Stomach (tissue), 9 donors: ENCODE data around the gene TBC1D16. TPM values are rescaled to one million over a fixed set of nuclear protein-coding genes. Genes with fewer than 3 reads are reported as not detected.

Experiments used
- DNase-seq, 2 donors: peaks; one replicate each; pipeline versions ENCODE4 v3.0.0 to v3.0.0-alpha.2; 2013 to 2019
- H3K27ac ChIP-seq, 5 donors: fragments of 200-600 bp in 4 of 5; sonication (generic) in 4 of 5; one replicate each; pipeline ENCODE4 v1.5.1; 2013 to 2019; ENCODE audit warnings: mild to moderate bottlenecking in 1 of 5, moderate library complexity in 1 of 5
- H3K27me3 ChIP-seq, 3 donors: fragments of 200-600 bp; sonication (generic); one replicate each; pipeline ENCODE4 v1.5.1; 2017 to 2019; ENCODE audit warnings: mixed run types in 1 of 3
- H3K36me3 ChIP-seq, 4 donors: fragments of 200-600 bp; sonication (generic); 1 replicate in 3 of 4; 2 replicates in 1 of 4; pipeline ENCODE4 v1.5.1; 2016 to 2019
- H3K4me1 ChIP-seq, 4 donors: fragments of 200-600 bp; sonication (generic); one replicate each; pipeline ENCODE4 v1.5.1; 2016 to 2019
- H3K4me3 ChIP-seq, 4 donors: fragments of 200-600 bp; sonication (generic) in 3 of 4; one replicate each; pipeline ENCODE4 v1.5.1; 2016 to 2019; ENCODE audit warnings: mild to moderate bottlenecking in 1 of 4
- H3K9me3 ChIP-seq, 4 donors: fragments of 200-600 bp; sonication (generic); one replicate each; pipeline ENCODE4 v1.5.1; 2016 to 2019
- EP300 ChIP-seq: sonication (generic); formaldehyde crosslinking; IDR thresholded peaks from one replicate; pipeline ENCODE4 v1.6.1; 2017; ENCODE audit warnings: antibody characterized with exemption
- POLR2A ChIP-seq, 4 donors: fragments of 450-650 bp; IDR thresholded peaks; one replicate each; pipeline ENCODE4 v1.6.1; 2016; ENCODE audit warnings: antibody characterized with exemption in 4 of 4, control low read depth in 2 of 4, mild to moderate bottlenecking in 1 of 4, moderate library complexity in 1 of 4
- POLR2AphosphoS5 ChIP-seq, 3 donors: sonication (generic); formaldehyde crosslinking; IDR thresholded peaks; one replicate each; pipeline ENCODE4 v1.6.1; 2016; ENCODE audit warnings: antibody characterized with exemption in 3 of 3
- WGBS, 5 donors: extraction: QIAGEN DNeasy Blood & Tissue Kit in 3 of 5; methylation state at CpG; one replicate each; pipeline versions ENCODE4 v1.1.5 to v1.1.7; 2013 to 2018; 5-methylcytosine and 5-hydroxymethylcytosine counted together
- intact Hi-C: fragments of 100-400 bp; cut with DNase I; formaldehyde crosslinking; loops from one replicate; pipeline ENCODE4 v1.15.1; 2023; ENCODE audit warnings: low total_unique reads
- polyA plus RNA-seq, 3 donors: library from polyadenylated mRNA; stranded (reverse); fragments of 200-250 nt; gene quantifications; one replicate each; pipeline ENCODE4 v1.2.3, GENCODE V29; 2013
- total RNA-seq, 5 donors: library from RNA; depleted of rRNA; stranded (reverse); fragments of >200 nt; gene quantifications; one replicate each; pipeline versions ENCODE4 v1.1.0 to v1.2.3, GENCODE V29; 2014 to 2016
- TF ChIP-seq, protein P1 (sequence below), 7 experiments: fragments of 450-650 bp in 4 of 7; fragments of 200-600 bp in 3 of 7; sonication (generic) in 3 of 7; IDR thresholded peaks; one replicate each; pipeline ENCODE4 v1.5.1; 2016 to 2019; ENCODE audit warnings: antibody characterized with exemption in 7 of 7, control low read depth in 2 of 7, mild to moderate bottlenecking in 1 of 7
- donor health status: healthy with polysubstance abuse.
- donor health status: Bipolar disorder and iron deficiency.
- donor health status: healthy.

Gene TBC1D16
- total and polyA plus RNA-seq, 8 donors: 3.0 to 22.2 (median 16.8) TPM

DNA sequence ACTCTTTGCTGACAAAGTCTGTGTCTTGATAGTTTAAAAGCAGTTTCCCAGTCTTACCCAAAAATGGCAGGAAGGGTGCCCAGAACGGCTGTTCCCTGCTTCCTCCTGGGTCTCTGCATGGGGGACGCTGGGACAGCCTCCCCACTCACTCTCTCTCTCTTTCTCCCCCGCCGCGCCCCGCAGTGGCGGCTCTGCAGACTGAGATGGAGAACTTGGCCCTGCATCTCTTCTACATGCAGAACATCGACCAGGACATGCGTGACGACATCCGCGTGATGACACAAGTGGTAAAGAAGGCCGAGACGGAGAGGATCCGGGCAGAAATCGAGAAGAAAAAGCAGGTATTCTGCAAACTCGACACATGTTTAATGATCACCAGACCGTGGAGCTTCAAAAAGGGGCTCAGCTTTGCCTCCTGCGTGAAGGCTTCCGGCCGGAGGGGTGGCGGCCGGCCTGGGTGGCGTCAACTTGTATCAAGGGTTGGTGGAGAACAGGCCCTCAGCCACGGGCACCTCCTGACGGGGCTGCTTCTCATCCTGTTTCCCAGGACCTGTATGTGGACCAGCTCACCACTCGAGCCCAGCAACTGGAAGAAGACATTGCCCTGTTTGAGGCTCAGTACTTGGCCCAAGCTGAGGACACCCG is 22.8 kb upstream of the TBC1D16 start:
- TF ChIP-seq POLR2A (IDR thresholded peaks at IDR 0.05) (no peak), EP300 (no peak), POLR2AphosphoS5 (IDR thresholded peaks at IDR 0.05) (no peak)
- TF ChIP-seq, protein P1, sequence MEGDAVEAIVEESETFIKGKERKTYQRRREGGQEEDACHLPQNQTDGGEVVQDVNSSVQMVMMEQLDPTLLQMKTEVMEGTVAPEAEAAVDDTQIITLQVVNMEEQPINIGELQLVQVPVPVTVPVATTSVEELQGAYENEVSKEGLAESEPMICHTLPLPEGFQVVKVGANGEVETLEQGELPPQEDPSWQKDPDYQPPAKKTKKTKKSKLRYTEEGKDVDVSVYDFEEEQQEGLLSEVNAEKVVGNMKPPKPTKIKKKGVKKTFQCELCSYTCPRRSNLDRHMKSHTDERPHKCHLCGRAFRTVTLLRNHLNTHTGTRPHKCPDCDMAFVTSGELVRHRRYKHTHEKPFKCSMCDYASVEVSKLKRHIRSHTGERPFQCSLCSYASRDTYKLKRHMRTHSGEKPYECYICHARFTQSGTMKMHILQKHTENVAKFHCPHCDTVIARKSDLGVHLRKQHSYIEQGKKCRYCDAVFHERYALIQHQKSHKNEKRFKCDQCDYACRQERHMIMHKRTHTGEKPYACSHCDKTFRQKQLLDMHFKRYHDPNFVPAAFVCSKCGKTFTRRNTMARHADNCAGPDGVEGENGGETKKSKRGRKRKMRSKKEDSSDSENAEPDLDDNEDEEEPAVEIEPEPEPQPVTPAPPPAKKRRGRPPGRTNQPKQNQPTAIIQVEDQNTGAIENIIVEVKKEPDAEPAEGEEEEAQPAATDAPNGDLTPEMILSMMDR (IDR thresholded peaks at IDR 0.05): no peak

DNA sequence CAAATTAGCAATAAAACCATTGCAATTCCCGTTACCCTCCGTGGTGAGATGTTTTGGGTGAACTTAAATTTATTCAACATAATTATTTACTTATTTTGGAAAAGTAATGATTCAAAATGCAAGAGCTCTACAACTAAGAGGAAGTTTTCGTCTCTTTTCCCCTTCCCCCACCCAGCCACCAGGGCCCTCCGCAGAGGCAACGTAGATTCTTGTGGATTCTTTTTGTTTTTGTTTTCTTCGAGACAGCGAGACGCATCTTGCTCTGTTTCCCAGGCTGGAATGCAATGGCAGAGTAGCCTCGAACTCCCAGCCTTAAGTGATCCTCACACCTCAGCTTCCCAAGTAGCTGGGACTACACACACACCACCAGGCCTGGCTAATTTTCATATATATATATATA is 19.9 kb upstream of the TBC1D16 start:
- WGBS, 5 donors: 87 to 93% (median 89%) methylated on average over 9 of the region's 9 CpGs
- no peak for DNase-seq
- peaks cover 0 to 7% (median 0%) of the 10 kb centered on the region in 4 donors for H3K4me1 ChIP-seq
- H3K4me3 ChIP-seq: no peak overlapping the region
- H3K36me3 ChIP-seq: peaks cover 3 to 17% (median 8%) of the 10 kb centered on the region in 4 donors
- intact Hi-C loops: no loop called here
- no peaks in the 10 kb centered on the region for H3K27me3 ChIP-seq
- no peaks in the 10 kb centered on the region for H3K9me3 ChIP-seq
- H3K27ac ChIP-seq: no peak overlapping the region
- TF ChIP-seq POLR2A (IDR thresholded peaks at IDR 0.05) (no peak), EP300 (no peak), POLR2AphosphoS5 (IDR thresholded peaks at IDR 0.05) (no peak)
- TF ChIP-seq, protein P1 (IDR thresholded peaks at IDR 0.05): no peak

More for the DNA sequence above, 22.8 kb upstream of the TBC1D16 start:
- H3K4me1 ChIP-seq: peaks cover 0 to 7% (median 2%) of the 10 kb centered on the region in 4 donors
- H3K27me3 ChIP-seq: no peaks in the 10 kb centered on the region
- no peak overlapping the region for H3K27ac ChIP-seq
- H3K4me3 ChIP-seq: no peak overlapping the region
- H3K9me3 ChIP-seq: no peaks in the 10 kb centered on the region
- 94 to 95% (median 94%) methylated on average over 27 to 28 of the region's 28 CpGs for WGBS, 5 donors
- H3K36me3 ChIP-seq: peaks cover 3 to 12% (median 6%) of the 10 kb centered on the region in 4 donors
- no peak for DNase-seq
- intact Hi-C loops: no loop called here

DNA sequence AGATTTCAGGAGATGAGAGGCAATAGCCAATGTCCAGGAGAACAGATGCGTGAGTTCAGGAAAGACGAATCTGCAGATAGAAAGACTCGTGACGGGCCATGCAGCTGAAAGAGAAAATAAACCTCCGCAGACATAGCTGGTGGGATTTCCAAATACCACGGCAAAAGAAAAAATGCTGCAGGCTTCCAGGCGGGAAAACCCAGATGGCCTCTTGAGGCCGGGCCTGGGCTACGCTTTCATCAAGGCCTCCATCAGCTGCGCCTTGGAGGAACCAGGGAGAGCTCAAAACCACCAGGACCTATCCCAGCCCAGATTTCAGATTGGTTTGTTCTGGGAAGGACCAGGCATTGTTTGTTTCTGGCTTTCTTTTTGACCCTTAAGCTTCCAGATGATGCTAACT is 17.4 kb upstream of the TBC1D16 start:
- intact Hi-C loops: no loop called here
- Histone ChIP-seq H3K4me1 (peaks cover 0 to 7% (median 0%) of the 10 kb centered on the region in 4 donors), H3K9me3 (no peaks in the 10 kb centered on the region), H3K4me3 (no peak overlapping the region), H3K27ac (peak overlapping the region in 2 of 5 donors; percentile 11 to 48), H3K27me3 (no peaks in the 10 kb centered on the region), H3K36me3 (peaks cover 0 to 17% (median 7%) of the 10 kb centered on the region in 4 donors)
- peak in 1 of 2 donors; percentile 48 for DNase-seq
- no peak for TF ChIP-seq POLR2A (IDR thresholded peaks at IDR 0.05)
- TF ChIP-seq, protein P1 (IDR thresholded peaks at IDR 0.05): no peak
- no peak for TF ChIP-seq POLR2AphosphoS5 (IDR thresholded peaks at IDR 0.05)
- no peak for TF ChIP-seq EP300
- WGBS, 5 donors: 74 to 86% (median 84%) methylated on average over 10 of the region's 10 CpGs

DNA sequence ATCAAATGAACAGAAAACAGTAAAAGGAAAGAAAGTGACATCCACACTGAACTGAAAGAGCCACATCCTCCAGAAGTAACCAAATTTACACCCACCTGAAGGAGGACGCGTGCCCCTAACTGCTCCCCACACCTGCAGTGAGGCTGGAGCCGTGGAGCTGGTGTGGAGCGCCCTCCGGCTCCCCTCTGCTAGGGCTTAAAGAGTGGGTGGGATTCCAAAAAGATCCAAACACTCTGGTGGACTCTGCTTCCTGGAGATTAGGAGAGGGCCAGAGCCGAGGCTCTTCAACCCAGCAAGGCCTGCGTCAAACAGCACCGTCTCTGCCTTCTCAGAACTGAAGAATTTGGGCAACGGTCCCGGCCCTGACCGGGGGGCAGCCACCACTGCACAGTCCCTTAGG is 16.0 kb upstream of the TBC1D16 start:
- intact Hi-C loops: no loop called here
- Histone ChIP-seq H3K27me3 (no peaks in the 10 kb centered on the region), H3K36me3 (peaks cover 0 to 16% (median 7%) of the 10 kb centered on the region in 4 donors), H3K9me3 (no peaks in the 10 kb centered on the region), H3K4me3 (no peak overlapping the region), H3K27ac (no peak overlapping the region), H3K4me1 (peaks cover 0 to 7% (median 0%) of the 10 kb centered on the region in 4 donors)
- no peak for DNase-seq
- WGBS, 5 donors: 90 to 95% (median 93%) methylated on average over 11 of the region's 11 CpGs
- TF ChIP-seq POLR2AphosphoS5 (IDR thresholded peaks at IDR 0.05) (no peak), POLR2A (IDR thresholded peaks at IDR 0.05) (no peak), EP300 (no peak)
- TF ChIP-seq, protein P1 (IDR thresholded peaks at IDR 0.05): no peak
